ENCODE results near the gene SMC5.

SMC5 gene

GRCh38 chr9:70258692-70259511 is at the start of gene SMC5:
Gene SMC5, plus strand, starts transcription at chr9:70258978. Its CDS starts 101 bp downstream, at chr9:70259079.
- Mint-ChIP-seq H3K27me3 (ENCODE audit: low read depth, poor library complexity) (no peaks in the 10 kb centered on the region), H3K4me1 (peaks cover 70% of the 10 kb centered on the region), H3K27ac (peak within 1 kb of the TSS; percentile 96), H3K9me3 (no peaks in the 10 kb centered on the region), H3K36me3 (ENCODE audit: low read depth) (peaks cover 36% of the 10 kb centered on the region), H3K4me3 (peak within 1 kb of the TSS; percentile 96)
- TF ChIP-seq, protein P1, sequence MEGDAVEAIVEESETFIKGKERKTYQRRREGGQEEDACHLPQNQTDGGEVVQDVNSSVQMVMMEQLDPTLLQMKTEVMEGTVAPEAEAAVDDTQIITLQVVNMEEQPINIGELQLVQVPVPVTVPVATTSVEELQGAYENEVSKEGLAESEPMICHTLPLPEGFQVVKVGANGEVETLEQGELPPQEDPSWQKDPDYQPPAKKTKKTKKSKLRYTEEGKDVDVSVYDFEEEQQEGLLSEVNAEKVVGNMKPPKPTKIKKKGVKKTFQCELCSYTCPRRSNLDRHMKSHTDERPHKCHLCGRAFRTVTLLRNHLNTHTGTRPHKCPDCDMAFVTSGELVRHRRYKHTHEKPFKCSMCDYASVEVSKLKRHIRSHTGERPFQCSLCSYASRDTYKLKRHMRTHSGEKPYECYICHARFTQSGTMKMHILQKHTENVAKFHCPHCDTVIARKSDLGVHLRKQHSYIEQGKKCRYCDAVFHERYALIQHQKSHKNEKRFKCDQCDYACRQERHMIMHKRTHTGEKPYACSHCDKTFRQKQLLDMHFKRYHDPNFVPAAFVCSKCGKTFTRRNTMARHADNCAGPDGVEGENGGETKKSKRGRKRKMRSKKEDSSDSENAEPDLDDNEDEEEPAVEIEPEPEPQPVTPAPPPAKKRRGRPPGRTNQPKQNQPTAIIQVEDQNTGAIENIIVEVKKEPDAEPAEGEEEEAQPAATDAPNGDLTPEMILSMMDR (IDR thresholded peaks at IDR 0.05) = no peak
- peak; percentile 88 for DNase-seq

DNA sequence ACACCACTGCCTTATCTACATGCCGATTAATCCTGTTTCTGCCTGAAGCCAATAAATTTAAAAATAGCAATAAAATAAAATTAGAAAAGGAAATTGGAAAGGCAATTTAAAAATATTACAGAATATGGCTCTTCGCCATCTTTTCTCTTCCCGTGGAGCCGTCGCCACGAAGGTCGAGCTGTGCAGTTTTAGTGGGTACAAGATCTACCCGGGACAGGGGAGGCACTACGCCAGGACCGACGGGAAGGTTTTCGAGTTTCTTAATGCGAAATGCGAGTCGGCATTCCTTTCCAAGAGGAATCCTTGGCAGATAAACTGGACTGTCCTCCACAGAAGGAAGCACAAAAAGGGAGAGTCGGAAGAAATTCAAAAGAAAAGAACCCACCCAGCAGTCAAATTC is 41.7 kb upstream of the SMC5 start:
- TF ChIP-seq, protein P1 (IDR thresholded peaks at IDR 0.05) = no peak
- H3K4me3 Mint-ChIP-seq = no peak overlapping the region
- no peaks in the 10 kb centered on the region for H3K4me1 Mint-ChIP-seq
- H3K27ac Mint-ChIP-seq = no peak overlapping the region
- peaks cover 36% of the 10 kb centered on the region for H3K36me3 Mint-ChIP-seq (ENCODE audit: low read depth)
- H3K27me3 Mint-ChIP-seq (ENCODE audit: low read depth, poor library complexity) = no peaks in the 10 kb centered on the region
- peaks cover 29% of the 10 kb centered on the region for H3K9me3 Mint-ChIP-seq
- no peak for DNase-seq

- Mint-ChIP-seq H3K4me1 (no peaks in the 10 kb centered on the region), H3K9me3 (peaks cover 12% of the 10 kb centered on the region), H3K4me3 (no peak overlapping the region), H3K36me3 (ENCODE audit: low read depth) (peaks cover 22% of the 10 kb centered on the region), H3K27ac (no peak overlapping the region), H3K27me3 (ENCODE audit: low read depth, poor library complexity) (no peaks in the 10 kb centered on the region)
- DNase-seq = no peak
- TF ChIP-seq, protein P1 (IDR thresholded peaks at IDR 0.05) = no peak
These were observed 40.0 kb upstream of the SMC5 start for GRCh38 chr9:70218767-70219166.

DNA sequence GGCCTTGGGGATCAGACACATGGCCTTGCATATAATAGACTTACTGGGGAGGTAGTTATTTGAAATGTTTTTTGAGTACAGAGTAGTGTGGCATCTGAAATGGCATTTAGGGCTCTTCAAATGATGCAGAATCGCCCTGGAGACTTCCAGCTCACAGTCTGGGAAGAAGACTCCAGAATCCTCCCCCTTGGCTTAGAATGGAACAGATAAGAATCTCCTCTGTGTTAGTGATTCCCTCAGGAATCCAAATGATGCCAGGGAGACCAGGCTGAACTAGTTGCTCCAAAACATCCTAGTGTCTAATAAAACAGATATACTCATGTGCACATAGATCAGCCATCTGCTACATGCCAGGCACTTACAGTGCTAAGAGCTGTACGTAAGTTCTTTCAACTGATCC is 38.6 kb upstream of the SMC5 start:
- Mint-ChIP-seq H3K27ac (no peak overlapping the region), H3K36me3 (ENCODE audit: low read depth) (peaks cover 11% of the 10 kb centered on the region), H3K9me3 (no peaks in the 10 kb centered on the region), H3K4me1 (no peaks in the 10 kb centered on the region), H3K27me3 (ENCODE audit: low read depth, poor library complexity) (no peaks in the 10 kb centered on the region), H3K4me3 (no peak overlapping the region)
- DNase-seq = no peak
- TF ChIP-seq, protein P1 (IDR thresholded peaks at IDR 0.05) = no peak

GRCh38 chr9:70222354-70222753 is 36.4 kb upstream of the SMC5 start:
- TF ChIP-seq, protein P1 (IDR thresholded peaks at IDR 0.05) = no peak
- Mint-ChIP-seq H3K27me3 (ENCODE audit: low read depth, poor library complexity) (no peaks in the 10 kb centered on the region), H3K9me3 (no peaks in the 10 kb centered on the region), H3K27ac (no peak overlapping the region), H3K4me1 (no peaks in the 10 kb centered on the region), H3K36me3 (ENCODE audit: low read depth) (peaks cover 5% of the 10 kb centered on the region), H3K4me3 (no peak overlapping the region)
- DNase-seq = no peak

DNA sequence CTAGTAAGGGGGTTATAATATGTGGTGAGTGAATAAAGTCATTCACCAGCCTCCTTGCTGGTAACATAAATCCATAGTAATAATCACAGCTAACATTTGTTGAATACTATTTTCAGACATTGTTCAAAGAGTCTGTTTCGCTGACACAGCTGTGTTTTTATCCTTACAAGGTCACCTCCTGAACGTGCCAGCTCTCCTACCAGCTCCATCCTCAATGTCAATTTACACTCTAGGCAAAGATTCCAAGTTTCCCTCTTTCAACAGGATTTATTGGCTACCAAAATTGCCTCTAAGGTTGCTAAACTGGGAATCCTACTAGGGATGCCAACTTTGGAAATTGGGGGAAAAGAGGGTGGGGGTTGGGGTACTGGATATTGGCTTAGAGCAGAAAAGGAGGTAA is 30.7 kb upstream of the SMC5 start:
- Mint-ChIP-seq H3K4me1 (peaks cover 6% of the 10 kb centered on the region), H3K27me3 (ENCODE audit: low read depth, poor library complexity) (no peaks in the 10 kb centered on the region)
- no peak for DNase-seq

More for the DNA sequence above, 30.7 kb upstream of the SMC5 start:
- H3K9me3 Mint-ChIP-seq = peaks cover 1% of the 10 kb centered on the region
- no peak overlapping the region for H3K4me3 Mint-ChIP-seq
- peaks cover 5% of the 10 kb centered on the region for H3K36me3 Mint-ChIP-seq (ENCODE audit: low read depth)
- no peak overlapping the region for H3K27ac Mint-ChIP-seq
- TF ChIP-seq, protein P1 (IDR thresholded peaks at IDR 0.05) = no peak
